ENCODE measurements around the gene PCDH19. TPM values are rescaled to one million over a fixed set of nuclear protein-coding genes. Genes with fewer than 3 reads are reported as not detected.

Gene PCDH19
- total RNA-seq, 6 donors from 2014 or later, result 0.10 to 1.0 (median 0.19) TPM

- no peak overlapping the region for H3K27ac ChIP-seq
- no peak overlapping the region for H3K4me3 ChIP-seq
- H3K36me3 ChIP-seq, result no peaks in the 10 kb centered on the region
- TF ChIP-seq EP300 (IDR thresholded peaks at IDR 0.05) (no peak), CTCF (IDR thresholded peaks at IDR 0.05) (no peak), POLR2AphosphoS5 (IDR thresholded peaks at IDR 0.05) (no peak), POLR2A (IDR thresholded peaks at IDR 0.05) (no peak)
- no peaks in the 10 kb centered on the region for H3K4me1 ChIP-seq
- ATAC-seq (ENCODE audit: low FRiP score in 2 of 2) (no peak), DNase-seq (no peak)
- no peaks in the 10 kb centered on the region for H3K27me3 ChIP-seq
- no peaks in the 10 kb centered on the region for H3K9me3 ChIP-seq
These were observed 162.2 kb downstream of the PCDH19 start for GRCh38 chrX:100247826-100248225.

- Histone ChIP-seq H3K9me3 (no peaks in the 10 kb centered on the region), H3K36me3 (no peaks in the 10 kb centered on the region), H3K4me1 (no peaks in the 10 kb centered on the region), H3K27me3 (no peaks in the 10 kb centered on the region), H3K27ac (no peak overlapping the region), H3K4me3 (no peak overlapping the region)
- no peak for ATAC-seq (ENCODE audit: low FRiP score in 2 of 2)
- 68 to 100% methylated on average over 1 of the region's 1 CpG for WGBS, 2 donors
- TF ChIP-seq POLR2A (IDR thresholded peaks at IDR 0.05) (no peak), CTCF (IDR thresholded peaks at IDR 0.05) (no peak), POLR2AphosphoS5 (IDR thresholded peaks at IDR 0.05) (no peak), EP300 (IDR thresholded peaks at IDR 0.05) (no peak)
- no peak for DNase-seq
These were observed 165.4 kb downstream of the PCDH19 start for GRCh38 chrX:100244681-100245080.

Other genes with a start within 250 kb of the PCDH19 start
- gene TNMD, start 174.7 kb upstream of the PCDH19 start, total RNA-seq, result not detected
- gene TSPAN6, start 226.5 kb upstream of the PCDH19 start, total RNA-seq, result 10 to 100 TPM in 5 of 6 donors, 1 to 10 TPM in 1; 9.8 to 22.6 (median 17.1) TPM
- gene SRPX2, start 233.9 kb upstream of the PCDH19 start, total RNA-seq, result 10 to 100 TPM; 14.6 to 39.8 (median 23.4) TPM